ENCODE measurements around the gene GPR15LG.

Gene GPR15LG

DNA sequence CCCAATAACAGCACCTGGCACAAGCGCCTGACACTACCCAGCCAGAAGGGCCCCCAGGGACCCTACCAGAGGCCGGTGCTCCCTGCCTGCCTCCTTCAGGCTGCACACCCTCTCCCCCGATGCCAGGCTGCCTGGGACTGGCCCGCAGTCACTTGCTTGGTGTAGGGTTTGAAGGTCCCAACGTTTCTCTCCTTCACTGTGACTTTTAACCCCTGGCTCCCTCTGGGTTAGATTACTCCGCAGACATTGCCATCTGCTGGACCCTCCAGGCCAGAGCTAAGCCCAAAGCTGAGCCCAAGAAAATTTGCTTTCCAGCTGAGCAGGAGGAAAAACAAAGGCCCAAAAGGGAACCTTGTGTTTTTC is 27.6 kb downstream of the GPR15LG start:
- no peak overlapping the region for H3K27ac ChIP-seq (ENCODE audit: extremely low read depth, low read depth, low read length)
- CTCF ChIA-PET, result interaction anchor here (0.8 kb wide), 1 partner anchor 57 kb away, joined by 3 read pairs; no protein-coding TSS in a partner anchor
- H3K36me3 ChIP-seq (ENCODE audit: control insufficient read depth in 2 of 2, insufficient read depth in 1 of 2, low read length in 2 of 2), result no peaks in the 10 kb centered on the region
- no peak for TF ChIP-seq ZNF785 (tag by site-specific recombination; IDR thresholded peaks at IDR 0.05)
- TF ChIP-seq ZNF248 (tag by site-specific recombination; IDR thresholded peaks at IDR 0.05), result no peak
- no peak for TF ChIP-seq ZEB2 (tag by site-specific recombination; IDR thresholded peaks at IDR 0.05)
- no peak for TF ChIP-seq SALL2 (tag by site-specific recombination; IDR thresholded peaks at IDR 0.05; ENCODE audit: borderline replicate concordance)
- TF ChIP-seq, protein P1, sequence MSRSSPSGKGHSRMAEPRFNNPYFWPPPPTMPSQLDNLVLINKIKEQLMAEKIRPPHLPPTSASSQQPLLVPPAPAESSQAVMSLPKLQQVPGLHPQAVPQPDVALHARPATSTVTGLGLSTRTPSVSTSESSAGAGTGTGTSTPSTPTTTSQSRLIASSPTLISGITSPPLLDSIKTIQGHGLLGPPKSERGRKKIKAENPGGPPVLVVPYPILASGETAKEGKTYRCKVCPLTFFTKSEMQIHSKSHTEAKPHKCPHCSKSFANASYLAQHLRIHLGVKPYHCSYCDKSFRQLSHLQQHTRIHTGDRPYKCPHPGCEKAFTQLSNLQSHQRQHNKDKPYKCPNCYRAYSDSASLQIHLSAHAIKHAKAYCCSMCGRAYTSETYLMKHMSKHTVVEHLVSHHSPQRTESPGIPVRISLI (tag by site-specific recombination; IDR thresholded peaks at IDR 0.05), result no peak
- TF ChIP-seq, protein P2, sequence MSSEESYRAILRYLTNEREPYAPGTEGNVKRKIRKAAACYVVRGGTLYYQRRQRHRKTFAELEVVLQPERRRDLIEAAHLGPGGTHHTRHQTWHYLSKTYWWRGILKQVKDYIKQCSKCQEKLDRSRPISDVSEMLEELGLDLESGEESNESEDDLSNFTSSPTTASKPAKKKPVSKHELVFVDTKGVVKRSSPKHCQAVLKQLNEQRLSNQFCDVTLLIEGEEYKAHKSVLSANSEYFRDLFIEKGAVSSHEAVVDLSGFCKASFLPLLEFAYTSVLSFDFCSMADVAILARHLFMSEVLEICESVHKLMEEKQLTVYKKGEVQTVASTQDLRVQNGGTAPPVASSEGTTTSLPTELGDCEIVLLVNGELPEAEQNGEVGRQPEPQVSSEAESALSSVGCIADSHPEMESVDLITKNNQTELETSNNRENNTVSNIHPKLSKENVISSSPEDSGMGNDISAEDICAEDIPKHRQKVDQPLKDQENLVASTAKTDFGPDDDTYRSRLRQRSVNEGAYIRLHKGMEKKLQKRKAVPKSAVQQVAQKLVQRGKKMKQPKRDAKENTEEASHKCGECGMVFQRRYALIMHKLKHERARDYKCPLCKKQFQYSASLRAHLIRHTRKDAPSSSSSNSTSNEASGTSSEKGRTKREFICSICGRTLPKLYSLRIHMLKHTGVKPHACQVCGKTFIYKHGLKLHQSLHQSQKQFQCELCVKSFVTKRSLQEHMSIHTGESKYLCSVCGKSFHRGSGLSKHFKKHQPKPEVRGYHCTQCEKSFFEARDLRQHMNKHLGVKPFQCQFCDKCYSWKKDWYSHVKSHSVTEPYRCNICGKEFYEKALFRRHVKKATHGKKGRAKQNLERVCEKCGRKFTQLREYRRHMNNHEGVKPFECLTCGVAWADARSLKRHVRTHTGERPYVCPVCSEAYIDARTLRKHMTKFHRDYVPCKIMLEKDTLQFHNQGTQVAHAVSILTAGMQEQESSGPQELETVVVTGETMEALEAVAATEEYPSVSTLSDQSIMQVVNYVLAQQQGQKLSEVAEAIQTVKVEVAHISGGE (tag by site-specific recombination; conservative IDR thresholded peaks at IDR 0.05; ENCODE audit: low read depth), result no peak
- TF ChIP-seq BCL11B (tag by site-specific recombination; IDR thresholded peaks at IDR 0.05; ENCODE audit: low read depth), result no peak
- TF ChIP-seq ZFP37 (tag by site-specific recombination; IDR thresholded peaks at IDR 0.05), result no peak
- TF ChIP-seq SCRT1 (tag by site-specific recombination; IDR thresholded peaks at IDR 0.05; ENCODE audit: borderline replicate concordance), result no peak
- no peak for TF ChIP-seq ZNF561 (tag by site-specific recombination; IDR thresholded peaks at IDR 0.05; ENCODE audit: borderline replicate concordance)
- no peak for TF ChIP-seq ZNF426 (tag by site-specific recombination; IDR thresholded peaks at IDR 0.05)
- no peak for TF ChIP-seq ZNF311 (tag by site-specific recombination; IDR thresholded peaks at IDR 0.05; ENCODE audit: borderline replicate concordance)
- TF ChIP-seq, protein P3, sequence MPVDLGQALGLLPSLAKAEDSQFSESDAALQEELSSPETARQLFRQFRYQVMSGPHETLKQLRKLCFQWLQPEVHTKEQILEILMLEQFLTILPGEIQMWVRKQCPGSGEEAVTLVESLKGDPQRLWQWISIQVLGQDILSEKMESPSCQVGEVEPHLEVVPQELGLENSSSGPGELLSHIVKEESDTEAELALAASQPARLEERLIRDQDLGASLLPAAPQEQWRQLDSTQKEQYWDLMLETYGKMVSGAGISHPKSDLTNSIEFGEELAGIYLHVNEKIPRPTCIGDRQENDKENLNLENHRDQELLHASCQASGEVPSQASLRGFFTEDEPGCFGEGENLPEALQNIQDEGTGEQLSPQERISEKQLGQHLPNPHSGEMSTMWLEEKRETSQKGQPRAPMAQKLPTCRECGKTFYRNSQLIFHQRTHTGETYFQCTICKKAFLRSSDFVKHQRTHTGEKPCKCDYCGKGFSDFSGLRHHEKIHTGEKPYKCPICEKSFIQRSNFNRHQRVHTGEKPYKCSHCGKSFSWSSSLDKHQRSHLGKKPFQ (tag by site-specific recombination; IDR thresholded peaks at IDR 0.05), result no peak
- TF ChIP-seq ZNF658 (tag by site-specific recombination; IDR thresholded peaks at IDR 0.05), result no peak
- no peak for TF ChIP-seq ZNF843 (tag by site-specific recombination; IDR thresholded peaks at IDR 0.05)
- TF ChIP-seq MYNN (tag by site-specific recombination; IDR thresholded peaks at IDR 0.05; ENCODE audit: borderline replicate concordance), result no peak
- TF ChIP-seq OVOL3 (tag by site-specific recombination; IDR thresholded peaks at IDR 0.05), result no peak
- TF ChIP-seq WT1 (tag by site-specific recombination; IDR thresholded peaks at IDR 0.05), result no peak
- POLR2A ChIA-PET, result no interaction called here
- no peaks in the 10 kb centered on the region for H3K9me3 ChIP-seq (ENCODE audit: control insufficient read depth, insufficient read depth, low read depth, low read length)
- 0 out of 2 replicates have a peak, but pooled peaks cover 3% of the 10 kb centered on the region for H3K4me1 ChIP-seq (ENCODE audit: control insufficient read depth, insufficient read depth, low read length)
- no peak overlapping the region for H3K4me3 ChIP-seq (ENCODE audit: low read depth, low read length)

DNA sequence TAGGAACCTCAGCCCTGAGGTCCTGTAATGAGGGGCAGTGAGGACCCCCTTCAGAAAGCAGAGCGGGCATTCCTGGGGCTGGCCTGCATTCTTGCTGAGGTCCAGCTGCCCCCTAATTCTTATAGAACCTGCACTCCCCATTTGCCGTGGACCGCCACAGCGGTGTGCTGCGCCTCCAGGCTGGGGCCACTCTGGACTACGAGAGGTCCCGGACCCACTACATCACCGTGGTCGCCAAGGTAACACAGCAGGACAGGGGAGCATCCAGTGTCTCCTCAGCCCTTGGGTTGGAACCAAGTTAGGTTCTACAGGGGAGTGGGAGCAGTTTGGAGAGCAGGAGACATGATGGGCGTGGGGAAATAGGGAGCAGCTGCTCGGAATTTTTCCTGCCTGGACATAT is 28.1 kb downstream of the GPR15LG start:
- TF ChIP-seq GLIS2 (tag by site-specific recombination; IDR thresholded peaks at IDR 0.05) (no peak), ZNF266 (tag by site-specific recombination; IDR thresholded peaks at IDR 0.05; ENCODE audit: low read depth) (no peak), ZNF544 (tag by site-specific recombination; IDR thresholded peaks at IDR 0.05) (no peak)
- Histone ChIP-seq H3K9me3 (ENCODE audit: control insufficient read depth, insufficient read depth, low read depth, low read length) (no peaks in the 10 kb centered on the region), H3K4me1 (ENCODE audit: control insufficient read depth, insufficient read depth, low read length) (no peaks in the 10 kb centered on the region), H3K27ac (ENCODE audit: extremely low read depth, low read depth, low read length) (no peak overlapping the region), H3K36me3 (ENCODE audit: control insufficient read depth in 2 of 2, insufficient read depth in 1 of 2, low read length in 2 of 2) (no peaks in the 10 kb centered on the region), H3K4me3 (ENCODE audit: low read depth, low read length) (no peak overlapping the region)
- POLR2A ChIA-PET, result no interaction called here
- CTCF ChIA-PET, result interaction anchor here (5.3 kb wide), 1 partner anchor 53 kb away, joined by 55 read pairs; no protein-coding TSS in a partner anchor

All from HEK293 (cell line).